GM12878 (cell line): Measurements from ENCODE around the gene KLC4. TPM values are rescaled to one million over a fixed set of nuclear protein-coding genes. Genes with fewer than 3 reads are reported as not detected.

Experiments used
- ATAC-seq: fragments of 200-7000 bp; cut with Tn5 transposase; 3 replicates; pipeline ENCODE4 v1.9.1; 2020; ENCODE audit warnings: mild to moderate bottlenecking, moderate library complexity
- BruUV-seq: library from RNA; stranded (reverse); fragments of 400-500 nt; replicated peaks from 2 replicates; lab custom pipeline; 2021; lab: Mats Ljungman, UMichigan
- CTCF ChIA-PET: fragments of 300-600 bp; sonication (Branson Sonifier 250); formaldehyde crosslinking; extraction: SDS; loops from one replicate; lab custom pipeline; 2021; ENCODE audit warnings: inconsistent platforms; lab: Yijun Ruan, JAX
- POLR2A ChIA-PET: fragments of 350-600 bp; formaldehyde crosslinking; extraction: SDS; loops from one replicate; lab custom pipeline; 2021; ENCODE audit warnings: inconsistent platforms; lab: Charles Lee
- RAD21 ChIA-PET: fragments of 300-600 bp; sonication (Branson Sonifier 250); formaldehyde crosslinking; loops from one replicate; lab custom pipeline; 2023; ENCODE audit warnings: antibody characterized with exemption; ENCODE audit not compliant: unreplicated experiment; lab: Charles Lee
- SMC1A ChIA-PET: fragments of 300-600 bp; sonication (Branson Sonifier 250); formaldehyde crosslinking; loops from one replicate; lab custom pipeline; 2023; ENCODE audit not compliant: unreplicated experiment, uncharacterized antibody; lab: Charles Lee
- DNase-seq: peaks from one replicate; pipeline ENCODE4 v3.0.0-alpha.2; 2011; ENCODE audit warnings: low read depth, low spot score
- FAIRE-seq: peaks from 3 replicates; lab custom pipeline; 2011; peaks lifted over from hg19 to GRCh38; lab: Jason Lieb, UNC
- H2AFZ ChIP-seq: 2 replicates; pipeline ENCODE4 v1.6.0; 2011; ENCODE audit warnings: low read depth, low read length, control low read depth; ENCODE audit not compliant: control insufficient read depth
- H3K27ac ChIP-seq: 2 replicates; pipeline ENCODE4 v1.5.1; 2011; ENCODE audit warnings: control low read depth; ENCODE audit not compliant: control insufficient read depth, insufficient read depth
- H3K27me3 ChIP-seq, 2 experiments: replicated peaks in 1 of 2; 2 replicates each; pipeline versions ENCODE4 v1.6.0 to v1.6.1; 2011; ENCODE audit warnings: low read length in 1 of 2; ENCODE audit not compliant: control insufficient read depth in 2 of 2, insufficient read depth in 2 of 2
- H3K36me3 ChIP-seq, 2 experiments: 2 replicates each; pipeline ENCODE4 v1.5.1; 2011; ENCODE audit warnings: low read length in 1 of 2; ENCODE audit not compliant: control insufficient read depth in 2 of 2, insufficient read depth in 2 of 2
- H3K4me1 ChIP-seq: 2 replicates; pipeline ENCODE4 v1.6.1; 2011; ENCODE audit warnings: mild to moderate bottlenecking, low read length, moderate library complexity, mixed read lengths; ENCODE audit not compliant: control insufficient read depth, insufficient read depth
- H3K4me2 ChIP-seq: 2 replicates; pipeline ENCODE4 v1.6.0; 2011; ENCODE audit warnings: control low read depth; ENCODE audit not compliant: control insufficient read depth, insufficient read depth
- H3K4me3 ChIP-seq: fragments of 200-600 bp; sonication (generic); 2 replicates; pipeline ENCODE4 v1.5.1; 2016
- H3K79me2 ChIP-seq: 2 replicates; pipeline ENCODE4 v1.6.0; 2011; ENCODE audit warnings: low read length; ENCODE audit not compliant: control insufficient read depth, insufficient read depth
- H3K9ac ChIP-seq: 2 replicates; pipeline ENCODE4 v1.8.0; 2011; ENCODE audit warnings: low read length, control low read depth, mixed read lengths; ENCODE audit not compliant: control insufficient read depth, insufficient read depth
- H3K9me3 ChIP-seq: replicated peaks from 3 replicates; pipeline ENCODE4 v1.5.1; 2011; ENCODE audit warnings: mild to moderate bottlenecking, low read length; ENCODE audit not compliant: control insufficient read depth, insufficient read depth
- H4K20me1 ChIP-seq: 2 replicates; pipeline ENCODE4 v1.6.0; 2011; ENCODE audit not compliant: control insufficient read depth, insufficient read depth
- KAT2A ChIP-seq: conservative IDR thresholded peaks from 2 replicates; pipeline ENCODE4 v1.6.1; 2011; ENCODE audit warnings: low read depth, low read length; ENCODE audit not compliant: control insufficient read depth
- POLR2A ChIP-seq: IDR thresholded peaks from 2 replicates; pipeline ENCODE4 v1.6.1; 2011; ENCODE audit warnings: low read depth, mild to moderate bottlenecking, low read length
- POLR2AphosphoS2 ChIP-seq: IDR thresholded peaks from 2 replicates; pipeline ENCODE4 v1.6.1; 2011; ENCODE audit warnings: low read depth, mild to moderate bottlenecking, low read length, improper control_type of control experiment, moderate library complexity
- ZSCAN29 ChIP-seq: fragments of 450-650 bp; IDR thresholded peaks from 2 replicates; pipeline ENCODE4 v1.6.1; 2017; ENCODE audit warnings: mild to moderate bottlenecking, moderate library complexity
- whole genome bisulfite sequencing: methylation state at CpG from one replicate; pipeline ENCODE4 v1.1.6; 2016; ENCODE audit warnings: low lambda C conversion rate; ENCODE audit not compliant: insufficient replicate concordance, insufficient coverage; ENCODE audit errors: missing lambda C conversion rate; 5-methylcytosine and 5-hydroxymethylcytosine counted together
- in situ Hi-C: fragments of 300-500 bp; cut with MboI; formaldehyde crosslinking; loops from 9 replicates; pipeline ENCODE4 v1.14.3; 2018; ENCODE audit warnings: mixed read lengths
- intact Hi-C: fragments of 100-400 bp; cut with micrococcal nuclease; formaldehyde crosslinking; loops from one replicate; pipeline ENCODE4 v1.14.2; 2022; ENCODE audit not compliant: unreplicated experiment
- polyA plus RNA-seq, 11 experiments: library from polyadenylated mRNA; depleted of rRNA in 4 of 11; unstranded in 6 of 11; stranded (reverse) in 5 of 11; fragments of >200 nt; fragmentation: Nextera tagmentation in 4 of 11; fragmentation: Illumina TruSeq in 1 of 11; extraction: Ambion mirVana in 4 of 11; extraction: Trizol in 1 of 11; gene quantifications; 1 replicate in 1 of 11; 2 replicates in 10 of 11; pipeline versions ENCODE4 v1.2.1 to v1.2.3, GENCODE V29; 2011 to 2016; ENCODE audit warnings: inconsistent platforms in 2 of 11, missing spikeins in 2 of 11, low read depth in 1 of 11
- total RNA-seq, 4 experiments: library from RNA; depleted of rRNA in 3 of 4; stranded (reverse); fragments of >200 nt in 3 of 4; fragmentation: Illumina TruSeq in 1 of 4; extraction: Trizol in 1 of 4; gene quantifications; 2 replicates each; pipeline versions ENCODE4 v1.2.1 to v1.2.3, GENCODE V29; 2013 to 2021

Gene KLC4
- total and polyA plus RNA-seq, 10 of the 15 experiments (the other 5 are each of a cell fraction or from before 2014, with no cell fraction given) = 0.90 to 13.4 (median 6.9) TPM

DNA sequence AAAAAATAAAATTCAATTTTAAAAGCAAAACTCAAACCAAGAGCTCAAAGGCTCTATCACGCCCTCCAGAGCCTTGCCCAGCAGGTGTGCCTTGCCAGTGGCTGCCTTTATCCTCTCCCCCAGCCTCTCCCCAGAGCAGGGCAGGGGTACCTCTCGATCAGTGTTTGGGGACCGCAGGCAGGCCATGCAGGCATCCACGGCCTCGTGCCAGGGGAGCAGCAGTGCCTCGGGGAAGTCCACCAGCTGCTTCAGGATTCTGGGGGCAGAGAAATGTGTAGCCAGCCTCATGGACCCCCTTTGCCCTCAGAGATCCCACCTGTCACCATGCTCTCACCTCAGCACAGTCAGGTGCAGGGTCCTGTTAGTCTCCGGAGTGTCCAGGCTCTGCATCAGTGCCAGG is 11.4 kb upstream of the KLC4 start:
- RAD21 ChIA-PET = no interaction called here
- FAIRE-seq (no peak), DNase-seq (no peak), ATAC-seq (no peak)
- Histone ChIP-seq H3K36me3 (peaks cover 10 to 40% of the 10 kb centered on the region in 2 experiments; a peak in 3 of 4 replicates), H3K4me2 (no peak overlapping the region), H3K27me3 (no peaks in the 10 kb centered on the region), H2AFZ (no peak overlapping the region), H3K9ac (no peak overlapping the region), H3K27ac (no peak overlapping the region), H4K20me1 (no peaks in the 10 kb centered on the region), H3K4me3 (no peak overlapping the region), H3K4me1 (peaks cover 13% of the 10 kb centered on the region), H3K79me2 (peaks cover 12% of the 10 kb centered on the region), H3K9me3 (no peaks in the 10 kb centered on the region)
- peak; percentile 37; the same call in 1 of the 2 replicates for TF ChIP-seq POLR2A
- TF ChIP-seq KAT2A = no peak
- intact Hi-C loops (no loop called here), in situ Hi-C loops (no loop called here)
- 80% methylated on average over 7 of the region's 7 CpGs for WGBS
- no TSS peak for BruUV-seq
- SMC1A ChIA-PET = no interaction called here
- CTCF ChIA-PET = interaction anchor here (0.6 to 1.0 kb wide), 3 partner anchors 96 to 481 kb away, joined by 3 to 5 read pairs (median 3); no protein-coding TSS in a partner anchor
- POLR2A ChIA-PET = interaction anchor here (0.6 to 1.8 kb wide), 3 partner anchors 48 to 438 kb away, joined by 3 to 4 read pairs (median 4); partner anchors contain the start of gene PPP2R5D

- Histone ChIP-seq H3K9ac (no peak overlapping the region), H3K9me3 (no peaks in the 10 kb centered on the region), H3K27ac (no peak overlapping the region), H3K79me2 (peaks cover 21% of the 10 kb centered on the region), H2AFZ (no peak overlapping the region), H4K20me1 (no peaks in the 10 kb centered on the region), H3K4me3 (no peak overlapping the region), H3K4me1 (peaks cover 14% of the 10 kb centered on the region), H3K27me3 (no peaks in the 10 kb centered on the region), H3K4me2 (peak overlapping the region; percentile 54), H3K36me3 (peaks cover 9 to 28% of the 10 kb centered on the region in 2 experiments)
- BruUV-seq = no TSS peak
- ChIA-PET POLR2A (no interaction called here), RAD21 (no interaction called here), CTCF (interaction anchor here (0.9 kb wide), 1 partner anchor 93 kb away, joined by 3 read pairs; no protein-coding TSS in a partner anchor), SMC1A (interaction anchor here (0.7 to 0.9 kb wide), 2 partner anchors 34 to 67 kb away, joined by 3 read pairs; partner anchors contain the start of gene PPP2R5D)
- ATAC-seq = no peak
- DNase-seq = no peak
- in situ Hi-C loops = no loop called here
- FAIRE-seq = no peak
- WGBS = 94% methylated on average over 17 of the region's 17 CpGs
- no peak for TF ChIP-seq ZSCAN29
- peak; percentile 37; the same call in 1 of the 2 replicates for TF ChIP-seq POLR2AphosphoS2
- intact Hi-C loops = no loop called here
Measured at GRCh38 chr6:43050981-43051380, 8.4 kb upstream of the KLC4 start.
